Measurements from ENCODE around the gene ADPRH.

DNA sequence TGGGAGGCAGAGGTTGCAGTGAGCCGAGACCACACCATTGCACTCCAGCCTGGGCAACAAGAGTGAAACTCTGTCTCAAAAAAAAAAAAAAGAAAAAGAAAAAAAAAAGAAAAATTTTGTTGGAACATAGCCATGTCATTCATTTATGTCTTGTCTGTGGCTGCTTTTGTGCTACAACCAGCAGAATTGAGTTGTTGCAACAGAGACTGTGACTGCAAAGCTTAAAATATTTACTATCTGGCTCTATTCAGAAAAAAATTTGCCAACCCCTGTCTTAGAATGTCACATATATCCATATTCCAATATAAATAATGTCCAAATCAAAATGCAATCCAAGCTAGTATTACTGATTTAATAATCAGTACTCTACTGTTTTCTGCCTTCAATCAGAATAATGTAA, 45.0 kb upstream of the ADPRH start:
- TF ChIP-seq, protein P1, sequence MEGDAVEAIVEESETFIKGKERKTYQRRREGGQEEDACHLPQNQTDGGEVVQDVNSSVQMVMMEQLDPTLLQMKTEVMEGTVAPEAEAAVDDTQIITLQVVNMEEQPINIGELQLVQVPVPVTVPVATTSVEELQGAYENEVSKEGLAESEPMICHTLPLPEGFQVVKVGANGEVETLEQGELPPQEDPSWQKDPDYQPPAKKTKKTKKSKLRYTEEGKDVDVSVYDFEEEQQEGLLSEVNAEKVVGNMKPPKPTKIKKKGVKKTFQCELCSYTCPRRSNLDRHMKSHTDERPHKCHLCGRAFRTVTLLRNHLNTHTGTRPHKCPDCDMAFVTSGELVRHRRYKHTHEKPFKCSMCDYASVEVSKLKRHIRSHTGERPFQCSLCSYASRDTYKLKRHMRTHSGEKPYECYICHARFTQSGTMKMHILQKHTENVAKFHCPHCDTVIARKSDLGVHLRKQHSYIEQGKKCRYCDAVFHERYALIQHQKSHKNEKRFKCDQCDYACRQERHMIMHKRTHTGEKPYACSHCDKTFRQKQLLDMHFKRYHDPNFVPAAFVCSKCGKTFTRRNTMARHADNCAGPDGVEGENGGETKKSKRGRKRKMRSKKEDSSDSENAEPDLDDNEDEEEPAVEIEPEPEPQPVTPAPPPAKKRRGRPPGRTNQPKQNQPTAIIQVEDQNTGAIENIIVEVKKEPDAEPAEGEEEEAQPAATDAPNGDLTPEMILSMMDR (conservative IDR thresholded peaks at IDR 0.05; ENCODE audit: low read depth, low read length): no peak
- TF ChIP-seq BHLHE40 (IDR thresholded peaks at IDR 0.05; ENCODE audit: low read depth, low read length) (no peak), NFE2L2 (IDR thresholded peaks at IDR 0.05; ENCODE audit: low read depth, low read length) (no peak), POLR2A (IDR thresholded peaks at IDR 0.05; ENCODE audit: low read depth, low read length) (no peak), FOS (IDR thresholded peaks at IDR 0.05; ENCODE audit: low read depth, low read length) (no peak), MAZ (IDR thresholded peaks at IDR 0.05; ENCODE audit: borderline replicate concordance, low read depth, low read length) (no peak), RFX5 (IDR thresholded peaks at IDR 0.05; ENCODE audit: low read depth, low read length) (no peak), CEBPB (IDR thresholded peaks at IDR 0.05; ENCODE audit: low read depth, low read length) (no peak), RAD21 (IDR thresholded peaks at IDR 0.05; ENCODE audit: low read length) (no peak), CHD1 (IDR thresholded peaks at IDR 0.05; ENCODE audit: low read depth, low read length) (no peak), SMC3 (IDR thresholded peaks at IDR 0.05; ENCODE audit: low read depth, low read length) (no peak), MAFK (IDR thresholded peaks at IDR 0.05; ENCODE audit: low read depth, low read length) (no peak)
- TF ChIP-seq, protein P2, sequence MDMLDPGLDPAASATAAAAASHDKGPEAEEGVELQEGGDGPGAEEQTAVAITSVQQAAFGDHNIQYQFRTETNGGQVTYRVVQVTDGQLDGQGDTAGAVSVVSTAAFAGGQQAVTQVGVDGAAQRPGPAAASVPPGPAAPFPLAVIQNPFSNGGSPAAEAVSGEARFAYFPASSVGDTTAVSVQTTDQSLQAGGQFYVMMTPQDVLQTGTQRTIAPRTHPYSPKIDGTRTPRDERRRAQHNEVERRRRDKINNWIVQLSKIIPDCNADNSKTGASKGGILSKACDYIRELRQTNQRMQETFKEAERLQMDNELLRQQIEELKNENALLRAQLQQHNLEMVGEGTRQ (IDR thresholded peaks at IDR 0.05; ENCODE audit: low read depth, low read length): no peak
- TF ChIP-seq, protein P3, sequence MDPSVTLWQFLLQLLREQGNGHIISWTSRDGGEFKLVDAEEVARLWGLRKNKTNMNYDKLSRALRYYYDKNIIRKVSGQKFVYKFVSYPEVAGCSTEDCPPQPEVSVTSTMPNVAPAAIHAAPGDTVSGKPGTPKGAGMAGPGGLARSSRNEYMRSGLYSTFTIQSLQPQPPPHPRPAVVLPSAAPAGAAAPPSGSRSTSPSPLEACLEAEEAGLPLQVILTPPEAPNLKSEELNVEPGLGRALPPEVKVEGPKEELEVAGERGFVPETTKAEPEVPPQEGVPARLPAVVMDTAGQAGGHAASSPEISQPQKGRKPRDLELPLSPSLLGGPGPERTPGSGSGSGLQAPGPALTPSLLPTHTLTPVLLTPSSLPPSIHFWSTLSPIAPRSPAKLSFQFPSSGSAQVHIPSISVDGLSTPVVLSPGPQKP (IDR thresholded peaks at IDR 0.05; ENCODE audit: borderline replicate concordance, low read depth, low read length): no peak
